ENCODE results near the gene TKFC. TPM values are rescaled to one million over a fixed set of nuclear protein-coding genes. Genes with fewer than 3 reads are reported as not detected.
"Not testable (repeated sequence)": the region's sequence is repeated elsewhere in the genome, so short reads cannot be mapped to it uniquely, and the experiment has no call there.

Gene TKFC
- total RNA-seq, 4 donors from 2014 or later, result 38.6 to 55.3 (median 47.8) TPM

GRCh38 chr11:61377461-61378160 is 44.6 kb downstream of the TKFC start:
- peaks cover 27% of the 10 kb centered on the region for H3K4me1 ChIP-seq
- DNase-seq (ENCODE audit: low spot score in 2 of 2), result no peak
- peaks cover 7% of the 10 kb centered on the region for H3K36me3 ChIP-seq
- no peaks in the 10 kb centered on the region for H3K27me3 ChIP-seq
- no peak overlapping the region for H3K27ac ChIP-seq
- no peak overlapping the region for H3K4me3 ChIP-seq
- H3K9me3 ChIP-seq, result no peaks in the 10 kb centered on the region
- TF ChIP-seq EP300 (IDR thresholded peaks at IDR 0.05), result no peak
- no peak for TF ChIP-seq POLR2A (IDR thresholded peaks at IDR 0.05)
- TF ChIP-seq POLR2AphosphoS5 (IDR thresholded peaks at IDR 0.05), result no peak
- TF ChIP-seq CTCF (IDR thresholded peaks at IDR 0.05), result no peak
- WGBS, result 69% methylated on average over 6 of the region's 6 CpGs

- peaks cover 7% of the 10 kb centered on the region for H3K36me3 ChIP-seq
- peak overlapping the region; percentile 62 for H3K27ac ChIP-seq
- H3K4me3 ChIP-seq, result no peak overlapping the region
- TF ChIP-seq POLR2AphosphoS5 (IDR thresholded peaks at IDR 0.05) (peak in 1 of 3 donors; percentile 70), CTCF (IDR thresholded peaks at IDR 0.05) (no peak), POLR2A (IDR thresholded peaks at IDR 0.05) (no peak), EP300 (IDR thresholded peaks at IDR 0.05) (no peak)
- H3K4me1 ChIP-seq, result peaks cover 27% of the 10 kb centered on the region
- H3K27me3 ChIP-seq, result no peaks in the 10 kb centered on the region
- 41% methylated on average over 5 of the region's 5 CpGs for WGBS
- peak in 1 of 2 donors; percentile 66 for DNase-seq (ENCODE audit: low spot score in 2 of 2)
- no peaks in the 10 kb centered on the region for H3K9me3 ChIP-seq
Observed at GRCh38 chr11:61378713-61379313, 45.8 kb downstream of the TKFC start.

- Histone ChIP-seq H3K36me3 (peaks cover 1% of the 10 kb centered on the region), H3K4me1 (peaks cover 34% of the 10 kb centered on the region), H3K4me3 (no peak overlapping the region), H3K27me3 (no peaks in the 10 kb centered on the region), H3K27ac (no peak overlapping the region), H3K9me3 (no peaks in the 10 kb centered on the region)
- no peak for TF ChIP-seq CTCF (IDR thresholded peaks at IDR 0.05)
- TF ChIP-seq EP300 (IDR thresholded peaks at IDR 0.05), result no peak
- TF ChIP-seq POLR2AphosphoS5 (IDR thresholded peaks at IDR 0.05), result no peak
- no peak for TF ChIP-seq POLR2A (IDR thresholded peaks at IDR 0.05)
- peak in 1 of 2 donors; percentile 24 for DNase-seq (ENCODE audit: low spot score in 2 of 2)
- 95% methylated on average over 9 of the region's 9 CpGs for WGBS
Observed at GRCh38 chr11:61380884-61381283, 47.9 kb downstream of the TKFC start.

- not testable (repeated sequence) for DNase-seq (ENCODE audit: low spot score in 2 of 2); H3K36me3 ChIP-seq; H3K4me3 ChIP-seq; H3K27me3 ChIP-seq; H3K27ac ChIP-seq; H3K9me3 ChIP-seq
- 91% methylated on average over 5 of the region's 5 CpGs for WGBS
- peaks cover 20% of the 10 kb centered on the region for H3K4me1 ChIP-seq
Observed at GRCh38 chr11:61383859-61384258, 50.8 kb downstream of the TKFC start.

- no peak for TF ChIP-seq POLR2A (IDR thresholded peaks at IDR 0.05)
- TF ChIP-seq POLR2AphosphoS5 (IDR thresholded peaks at IDR 0.05), result no peak
- TF ChIP-seq EP300 (IDR thresholded peaks at IDR 0.05), result no peak
- no peak for TF ChIP-seq CTCF (IDR thresholded peaks at IDR 0.05)
- Histone ChIP-seq H3K9me3 (no peaks in the 10 kb centered on the region), H3K4me1 (peaks cover 13% of the 10 kb centered on the region), H3K4me3 (no peak overlapping the region), H3K36me3 (no peaks in the 10 kb centered on the region), H3K27ac (no peak overlapping the region), H3K27me3 (no peaks in the 10 kb centered on the region)
- 77% methylated on average over 15 of the region's 15 CpGs for WGBS
- no peak for DNase-seq (ENCODE audit: low spot score in 2 of 2)
Observed at GRCh38 chr11:61384271-61385242, 51.5 kb downstream of the TKFC start.
